GM21786 (cell line): ENCODE measurements around the gene NUP153.
A peak's percentile ranks its signal among the peaks of the same experiment; 100 is the strongest.
"Not testable (repeated sequence)": the region's sequence is repeated elsewhere in the genome, so short reads cannot be mapped to it uniquely, and the experiment has no call there.

Experiments used
- ATAC-seq: cut with Tn5 transposase; IDR thresholded peaks from one replicate; pipeline ENCODE4 v1.9.1; 2021; ENCODE audit not compliant: unreplicated experiment

NUP153 gene

DNA sequence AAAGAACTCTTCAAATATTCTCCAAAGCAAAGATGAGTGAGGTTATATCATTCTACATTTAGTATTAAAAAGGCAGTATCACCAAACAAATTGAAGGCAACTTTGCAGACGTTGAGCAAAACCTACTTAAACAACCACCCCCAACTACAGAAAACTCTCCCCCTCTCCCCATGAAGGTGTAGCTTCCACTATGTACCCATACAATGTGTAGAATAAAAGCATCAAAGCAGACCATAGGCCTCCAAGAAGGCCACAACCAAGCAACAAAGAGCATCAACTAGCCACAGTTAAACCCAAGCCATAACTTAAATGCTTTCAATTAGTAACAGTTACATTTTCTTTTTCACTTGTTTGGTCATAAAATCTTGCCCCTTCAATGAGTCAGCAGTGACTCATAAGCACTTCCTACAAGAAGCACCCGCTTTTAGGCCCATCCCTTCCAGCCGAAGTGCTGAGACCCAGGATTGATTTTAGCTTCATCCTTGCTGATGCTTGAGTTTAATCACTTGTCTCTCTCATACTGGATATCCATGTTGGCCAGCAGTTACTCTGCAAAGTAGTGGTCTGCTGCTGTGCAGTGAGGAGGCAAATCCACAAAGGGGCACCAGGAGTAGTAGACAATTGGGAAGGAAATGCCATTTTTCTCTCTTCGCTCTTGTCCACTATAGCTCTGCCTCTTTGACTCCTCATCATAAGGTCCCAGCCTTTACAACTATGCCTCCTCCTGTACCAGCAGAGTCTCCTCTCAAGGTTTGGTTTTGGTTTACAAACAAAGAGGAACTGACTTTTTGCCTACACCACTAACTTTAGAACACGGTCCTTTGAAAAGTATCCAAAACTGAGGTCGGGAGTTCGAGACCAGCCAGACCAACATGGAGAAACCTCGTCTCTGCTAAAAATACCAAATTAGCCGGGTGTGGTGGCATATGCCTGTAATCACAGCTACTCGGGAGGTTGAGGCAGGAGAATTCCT is 8.4 kb upstream of the NUP153 start:
- peak; percentile 92 for ATAC-seq

DNA sequence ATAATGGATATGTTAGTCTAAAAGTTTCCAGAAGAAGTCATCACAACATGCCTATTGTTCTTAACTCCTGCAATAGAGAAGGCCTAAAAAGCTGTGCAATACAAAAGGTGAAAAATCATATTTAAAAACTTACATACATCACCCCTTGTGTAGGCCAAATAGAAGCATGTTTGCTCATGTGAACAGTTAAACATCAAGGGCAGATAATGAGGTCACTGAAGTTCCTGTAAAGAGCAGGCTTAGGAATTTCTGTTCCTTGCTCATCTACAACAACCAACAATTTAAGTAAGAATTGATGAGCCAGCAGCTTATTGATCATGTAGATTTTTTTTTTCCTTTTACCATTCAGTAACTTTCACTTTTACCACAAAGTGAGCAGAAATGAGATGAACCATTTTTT is 7.5 kb upstream of the NUP153 start:
- no peak for ATAC-seq

DNA sequence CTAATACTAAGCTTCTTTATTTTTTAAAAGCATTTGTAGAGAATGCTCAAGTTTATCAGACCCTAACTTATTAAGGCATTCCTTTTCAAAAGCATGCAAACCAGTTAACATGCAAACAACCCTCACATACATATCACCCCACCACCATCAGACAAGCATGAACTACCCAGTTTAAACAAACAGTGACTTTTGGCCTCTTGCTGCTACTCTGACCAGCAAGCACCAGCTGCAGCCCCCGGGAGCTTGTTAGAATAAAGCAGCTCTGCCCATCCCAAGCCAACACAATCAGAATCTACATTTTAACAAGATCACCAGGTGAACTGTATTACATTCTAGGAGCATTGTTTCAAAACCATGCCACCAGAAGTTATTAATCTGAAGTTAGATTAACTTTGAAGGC is 5.9 kb upstream of the NUP153 start:
- ATAC-seq, result no peak

DNA sequence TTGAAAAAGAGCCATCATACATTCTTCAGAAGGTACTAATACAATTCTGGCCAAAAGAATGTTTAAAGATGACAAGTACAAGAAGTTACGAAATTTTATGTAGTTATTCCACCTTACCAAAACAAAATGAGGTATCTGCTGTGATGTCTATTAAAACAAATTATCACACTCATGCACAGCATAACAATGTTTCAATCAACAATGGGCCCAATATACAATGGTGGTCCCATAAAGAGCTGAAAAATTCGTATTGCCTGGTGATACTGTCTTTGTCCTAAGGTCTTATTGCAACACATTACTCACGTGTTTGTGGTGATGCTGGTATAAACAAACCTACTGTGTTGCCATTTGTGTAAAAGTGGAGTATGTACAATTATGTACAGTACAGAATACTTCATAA is 3.6 kb upstream of the NUP153 start:
- no peak for ATAC-seq

DNA sequence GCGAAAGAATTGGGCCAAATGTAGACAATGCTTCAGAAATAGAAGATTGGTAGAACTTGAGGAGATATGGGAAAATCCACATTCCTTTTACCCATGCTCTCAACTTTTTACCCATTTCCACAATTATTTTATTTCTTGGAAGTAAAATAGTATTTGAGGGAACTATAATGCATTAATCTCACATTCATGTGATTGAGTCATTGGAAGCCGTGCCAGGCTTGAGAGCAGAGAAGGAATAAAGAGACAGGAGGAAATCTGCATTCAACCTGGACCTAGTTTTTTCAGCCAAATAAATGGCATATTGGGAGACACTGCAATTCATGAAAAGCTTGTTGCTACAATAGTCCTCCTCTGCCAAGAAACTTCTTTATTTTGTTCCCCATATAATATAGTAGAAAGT is 2.8 kb upstream of the NUP153 start:
- ATAC-seq, result no peak

DNA sequence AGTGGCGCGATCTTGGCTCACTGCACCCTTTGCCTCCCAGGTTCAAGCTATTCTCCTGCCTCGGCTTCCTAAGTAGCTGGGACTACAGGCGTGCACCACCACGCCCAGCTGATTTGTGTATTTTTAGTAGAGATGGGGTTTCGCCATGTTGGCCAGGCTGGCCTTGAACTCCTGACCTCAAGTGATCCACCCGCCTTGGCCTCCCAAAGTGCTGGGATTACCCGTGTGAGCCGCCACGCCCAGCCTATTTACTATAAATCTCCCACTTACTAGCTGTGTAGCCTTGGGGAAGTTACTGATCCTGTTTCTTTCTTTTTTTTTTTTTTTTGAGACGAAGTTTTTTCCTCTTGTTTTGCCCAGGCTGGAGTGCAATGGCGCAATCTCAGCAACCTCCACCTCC is 1.3 kb upstream of the NUP153 start:
- ATAC-seq, result not testable (repeated sequence)

DNA sequence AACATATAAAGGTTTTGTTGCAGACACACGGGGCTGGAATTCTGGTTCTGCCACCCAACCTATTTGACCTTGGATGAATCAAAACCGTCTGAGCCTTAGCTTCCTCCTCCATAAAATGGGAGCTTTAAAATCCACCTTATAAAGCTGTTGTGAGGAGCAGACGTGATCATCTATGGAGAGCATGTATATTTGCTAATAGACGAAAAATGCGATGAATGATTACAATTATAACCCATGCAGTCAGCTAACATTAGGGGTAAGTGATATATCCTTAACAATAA is 586 bp upstream of the NUP153 start:
- ATAC-seq, result no peak

DNA sequence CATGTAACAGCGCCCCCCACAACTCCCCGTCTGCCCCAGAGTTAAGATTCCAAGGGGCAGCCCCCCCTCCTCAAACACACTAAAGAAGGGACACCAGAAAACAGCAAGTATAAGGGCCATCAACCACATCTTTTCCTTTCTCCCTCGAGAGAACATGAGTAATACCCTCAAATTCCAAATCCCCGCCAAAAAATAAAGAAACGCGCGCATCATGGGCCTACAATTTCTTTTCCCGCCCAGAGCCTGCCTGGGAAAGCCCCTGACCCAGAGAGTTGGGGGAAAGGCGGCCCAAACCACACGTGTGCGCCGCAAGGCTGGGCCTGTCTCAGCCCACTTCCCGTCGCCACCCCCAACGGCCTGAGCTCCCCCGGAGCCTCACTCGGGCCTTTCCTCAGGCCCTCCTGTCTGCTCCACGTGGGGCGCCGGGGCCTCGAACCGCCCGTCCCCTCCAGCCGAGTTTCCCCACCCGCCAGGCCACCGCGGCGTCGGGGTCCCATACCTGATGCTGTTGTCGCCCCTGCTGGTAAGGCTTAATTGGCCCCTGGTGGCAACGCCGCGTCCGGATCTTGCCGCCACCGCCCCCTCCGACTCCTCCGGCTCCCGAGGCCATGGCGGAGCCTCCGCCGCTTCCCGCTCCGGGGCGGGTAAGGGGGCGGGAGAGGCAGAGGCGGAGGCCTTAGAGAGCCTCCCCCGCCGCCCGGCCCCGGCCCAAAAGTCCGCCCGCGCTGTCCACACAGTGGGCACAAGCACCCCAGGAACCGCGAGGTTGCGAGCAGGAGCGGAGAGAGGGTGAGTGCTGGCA is 746 bp downstream of the NUP153 start:
- peak; percentile 56 for ATAC-seq

DNA sequence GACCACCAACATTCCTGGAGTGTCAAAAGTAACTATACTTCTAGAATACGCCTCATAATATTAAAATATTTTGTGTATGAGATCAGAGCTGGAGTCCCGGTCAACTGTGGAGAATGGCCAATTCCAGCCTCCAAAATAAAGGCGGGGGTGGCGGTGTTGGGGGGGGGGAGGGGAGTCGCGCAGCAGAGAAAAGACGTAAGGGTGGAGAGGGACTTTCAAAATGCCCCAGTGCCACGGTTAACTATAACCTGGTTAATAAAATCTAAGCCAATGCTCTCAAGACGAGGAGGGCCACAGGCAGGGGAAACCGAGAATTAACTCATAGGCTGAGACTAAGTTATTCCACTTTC is 1.3 kb downstream of the NUP153 start:
- no peak for ATAC-seq

DNA sequence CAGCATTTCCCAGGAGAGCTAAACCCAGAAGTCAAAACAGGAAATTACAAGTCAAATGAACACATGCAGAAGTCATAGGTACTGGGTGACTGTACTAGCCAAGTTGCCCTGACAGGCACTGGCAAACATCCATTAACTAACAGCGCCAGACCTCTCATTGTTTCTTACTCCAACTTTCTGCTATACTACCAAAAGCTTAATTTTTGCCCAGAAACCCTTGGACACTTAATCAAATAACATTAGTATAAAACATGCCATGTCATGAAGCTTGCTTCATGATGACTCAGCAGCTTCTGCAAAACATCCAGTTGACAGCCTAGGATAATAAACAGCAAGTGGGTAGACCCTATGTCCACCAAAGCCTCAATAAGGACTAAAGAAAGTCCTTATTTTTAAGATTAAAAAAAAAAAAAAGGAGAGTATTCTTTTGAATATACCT is 3.5 kb downstream of the NUP153 start:
- no peak for ATAC-seq

DNA sequence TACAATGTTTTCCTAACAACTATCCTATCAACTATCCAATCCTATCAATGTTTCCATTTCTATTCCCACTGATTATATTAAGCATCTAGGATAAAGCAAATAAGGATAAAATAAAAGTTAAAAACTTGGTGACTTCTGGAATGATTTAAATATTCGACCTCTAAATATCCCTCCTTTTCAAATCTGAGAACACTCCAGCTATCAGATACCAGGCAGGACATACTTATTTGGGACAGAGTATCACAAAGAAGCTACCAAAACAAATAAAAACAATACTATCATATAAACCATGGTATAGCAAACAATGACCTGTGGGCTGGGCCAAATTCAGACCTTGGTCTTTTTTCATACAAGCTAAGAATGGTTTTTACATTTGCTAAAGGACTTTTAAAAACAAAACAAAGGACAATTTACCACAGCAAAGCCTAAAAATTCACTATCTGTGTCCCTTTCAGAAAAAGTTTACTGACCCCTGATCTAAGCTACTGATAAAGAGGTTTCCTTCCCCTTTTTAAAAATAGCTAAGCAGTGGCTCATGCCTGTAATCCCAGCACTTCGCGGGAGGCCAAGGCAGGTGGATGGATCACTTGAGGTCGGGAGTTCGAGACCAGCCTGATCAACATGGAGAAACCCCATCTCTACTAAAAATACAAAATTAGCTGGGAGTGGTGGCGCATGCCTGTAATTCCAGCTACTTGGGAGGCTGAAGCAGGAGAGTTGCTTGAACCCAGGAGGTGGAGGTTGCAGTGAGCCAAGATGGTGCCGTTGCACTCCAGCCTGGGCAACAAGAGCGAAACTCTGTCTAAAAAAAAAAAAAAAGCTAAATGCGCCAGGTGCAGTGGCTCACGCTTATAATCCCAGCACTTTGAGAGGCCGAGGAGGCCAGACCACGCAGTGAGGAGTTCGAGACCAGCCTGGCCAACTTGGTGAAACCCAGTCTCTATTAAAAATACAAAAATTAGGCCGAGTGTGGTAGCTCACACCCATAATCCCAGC is 6.0 kb downstream of the NUP153 start:
- ATAC-seq, result no peak

DNA sequence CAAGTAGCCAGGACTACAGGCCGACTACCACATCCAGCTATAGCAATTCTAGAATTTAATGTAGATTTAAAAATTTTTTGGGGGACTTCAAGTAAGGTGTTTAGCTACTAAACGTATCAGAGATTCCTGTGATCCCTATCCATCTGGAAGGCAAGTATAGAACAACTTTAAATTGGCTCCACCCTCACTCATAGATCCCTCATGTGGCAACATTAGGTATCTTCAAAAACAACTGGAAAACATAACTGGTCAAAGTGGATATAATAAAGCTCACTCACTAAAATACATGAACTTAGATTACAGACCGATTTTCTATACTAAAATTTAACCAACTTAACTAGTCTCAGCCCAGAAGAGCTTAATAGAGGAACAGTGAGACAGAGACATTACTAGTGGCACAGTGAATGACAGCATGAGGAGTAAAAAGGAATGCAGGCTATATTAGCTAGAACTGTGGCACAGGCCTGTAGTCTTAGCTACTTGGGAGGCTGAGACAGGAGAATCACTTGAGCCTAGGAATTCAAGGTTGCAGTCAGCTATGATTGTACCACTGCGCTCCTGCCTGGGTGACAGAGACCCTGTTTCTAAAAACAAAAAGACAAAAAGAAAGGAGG is 14.7 kb downstream of the NUP153 start:
- no peak for ATAC-seq

DNA sequence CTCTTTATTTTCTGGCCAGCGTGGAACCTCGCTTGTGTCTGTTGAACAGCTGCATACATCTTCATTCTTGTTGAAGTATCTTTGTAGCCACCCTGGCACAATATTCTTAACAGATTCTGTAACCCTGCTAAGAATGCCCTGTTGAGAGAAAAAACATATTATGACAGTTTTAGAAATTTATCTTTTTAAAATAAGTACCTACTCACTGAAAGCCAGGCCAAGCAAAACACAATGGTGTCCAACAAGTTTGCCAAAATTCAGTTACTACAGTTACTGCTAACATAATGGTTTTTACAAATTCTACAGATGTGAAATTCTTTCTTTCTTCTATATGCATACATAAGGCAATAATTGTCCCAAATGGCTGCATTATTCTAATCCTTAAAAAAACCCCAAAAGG is 18.2 kb downstream of the NUP153 start:
- no peak for ATAC-seq

DNA sequence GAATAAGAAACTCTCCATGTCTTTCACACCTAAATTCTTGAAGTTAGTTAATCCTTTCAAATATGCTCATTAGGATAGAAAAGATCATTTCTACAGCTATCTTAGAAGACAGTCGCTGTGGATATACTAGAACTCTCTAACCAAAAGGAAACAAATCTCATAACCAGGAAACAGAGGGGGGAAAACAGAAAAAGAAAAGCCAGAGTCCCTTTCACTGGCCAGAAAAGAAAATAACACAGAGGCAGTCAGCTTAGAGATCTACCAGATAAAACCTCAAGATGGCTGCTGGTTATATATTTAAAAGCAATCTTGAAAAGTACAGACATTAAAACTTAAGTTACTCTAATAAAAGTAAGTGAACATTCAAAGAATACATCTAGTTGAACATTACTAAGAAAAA is 19.6 kb downstream of the NUP153 start:
- no peak for ATAC-seq

DNA sequence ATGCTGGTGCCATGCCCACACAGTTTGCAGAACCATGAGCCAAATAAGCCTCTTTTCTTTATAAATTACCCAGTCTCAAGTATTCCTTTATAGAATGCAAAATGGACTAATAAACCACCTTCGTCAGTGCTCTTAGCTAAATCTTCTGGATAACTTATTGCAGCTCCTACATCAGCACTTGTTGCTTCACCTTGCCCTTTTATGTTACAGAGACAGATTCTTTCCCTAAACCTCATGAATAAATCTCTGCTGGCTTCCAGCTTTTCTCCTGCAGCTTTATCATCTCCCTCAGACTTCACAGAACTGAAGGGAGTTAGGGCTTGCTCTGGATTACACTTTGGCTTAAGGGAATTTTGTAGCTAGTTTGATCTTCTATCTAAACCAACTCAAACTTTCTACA is 22.6 kb downstream of the NUP153 start:
- no peak for ATAC-seq

DNA sequence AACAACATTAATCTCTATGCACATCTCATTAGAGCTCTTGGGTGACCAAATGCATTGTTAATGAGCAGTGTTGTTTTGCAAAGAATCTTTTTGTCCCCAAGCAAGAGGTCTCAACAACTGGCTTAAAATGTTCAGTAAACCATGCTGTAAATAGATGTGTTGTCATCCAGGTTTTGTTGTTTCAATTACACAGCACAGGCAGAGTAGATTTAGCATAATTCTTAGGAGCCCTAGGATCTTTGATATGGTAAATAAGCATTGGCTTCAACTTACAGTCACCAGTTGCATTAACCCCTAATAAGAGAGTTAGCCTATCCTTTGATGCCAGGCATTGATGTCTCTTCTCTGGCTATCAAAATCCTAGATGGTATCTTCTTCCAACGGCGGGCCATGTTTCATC is 23.3 kb downstream of the NUP153 start:
- no peak for ATAC-seq

DNA sequence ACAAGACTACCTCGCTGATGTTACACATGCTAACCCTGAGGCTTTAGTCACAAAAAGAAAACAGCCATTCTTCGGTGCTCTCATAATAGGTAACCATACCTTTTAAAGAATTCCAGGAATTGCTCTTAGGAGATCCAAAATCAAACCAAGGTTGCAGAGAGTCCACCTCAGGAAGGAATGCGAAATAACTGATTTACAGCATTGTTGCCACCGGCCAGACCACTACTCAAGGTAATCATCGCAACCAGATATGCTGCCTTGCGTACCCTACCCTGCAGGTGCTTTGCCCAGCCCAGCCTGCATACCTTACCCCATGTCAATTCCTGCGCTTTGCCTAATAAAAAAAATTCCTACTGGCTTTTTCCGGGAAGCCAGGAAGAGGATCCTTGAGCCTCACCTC is 27.0 kb downstream of the NUP153 start:
- no peak for ATAC-seq

DNA sequence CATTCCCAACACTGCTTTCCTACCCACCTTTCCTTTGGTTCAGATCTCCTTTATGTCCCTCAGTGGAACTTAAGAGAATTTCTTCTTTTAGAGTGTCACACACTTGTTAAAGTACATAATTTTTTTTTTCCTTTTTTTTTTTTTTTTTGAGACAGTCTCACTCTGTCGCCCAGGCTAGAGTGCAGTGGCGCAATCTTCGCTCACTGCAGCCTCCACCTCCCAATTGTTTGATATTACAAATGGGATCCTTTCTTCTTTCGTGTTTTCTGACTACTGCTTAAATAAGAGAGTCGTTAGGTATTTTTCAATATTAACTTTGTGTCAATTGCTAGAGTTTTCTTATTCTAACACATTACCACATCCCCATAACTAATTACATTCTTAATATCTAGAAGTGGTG is 29.1 kb downstream of the NUP153 start:
- no peak for ATAC-seq

DNA sequence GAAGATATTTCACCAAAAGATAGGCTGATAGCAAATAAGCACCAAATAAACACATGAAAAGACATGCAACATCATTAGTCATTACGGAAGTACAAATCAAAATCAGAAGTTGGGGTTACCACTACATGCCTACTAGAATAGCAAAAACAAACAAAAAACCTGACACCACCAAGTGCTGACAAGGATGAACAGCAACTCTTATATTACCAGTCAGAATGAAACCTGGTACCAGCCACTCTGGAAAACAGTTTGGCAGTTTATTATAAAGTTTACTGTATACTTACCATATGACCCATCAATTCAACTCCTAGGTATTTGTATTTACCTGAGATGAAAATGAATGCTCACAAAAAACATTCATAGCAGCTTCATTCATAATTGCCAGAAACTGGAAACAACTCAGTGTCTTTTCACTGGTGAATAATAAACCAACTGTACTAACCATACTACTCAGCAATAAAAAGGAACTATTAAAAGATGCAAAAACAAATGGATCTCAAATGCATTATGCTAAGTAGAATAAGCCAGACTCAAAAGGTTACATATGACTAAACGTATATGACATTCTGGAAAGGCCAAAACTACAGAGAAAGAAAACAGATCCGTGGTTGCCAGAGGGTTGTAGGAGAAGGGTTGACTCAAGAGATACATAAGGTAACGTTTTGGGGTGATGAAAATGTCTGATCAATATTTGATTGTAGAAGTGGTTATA is 33.0 kb downstream of the NUP153 start:
- ATAC-seq, result no peak

DNA sequence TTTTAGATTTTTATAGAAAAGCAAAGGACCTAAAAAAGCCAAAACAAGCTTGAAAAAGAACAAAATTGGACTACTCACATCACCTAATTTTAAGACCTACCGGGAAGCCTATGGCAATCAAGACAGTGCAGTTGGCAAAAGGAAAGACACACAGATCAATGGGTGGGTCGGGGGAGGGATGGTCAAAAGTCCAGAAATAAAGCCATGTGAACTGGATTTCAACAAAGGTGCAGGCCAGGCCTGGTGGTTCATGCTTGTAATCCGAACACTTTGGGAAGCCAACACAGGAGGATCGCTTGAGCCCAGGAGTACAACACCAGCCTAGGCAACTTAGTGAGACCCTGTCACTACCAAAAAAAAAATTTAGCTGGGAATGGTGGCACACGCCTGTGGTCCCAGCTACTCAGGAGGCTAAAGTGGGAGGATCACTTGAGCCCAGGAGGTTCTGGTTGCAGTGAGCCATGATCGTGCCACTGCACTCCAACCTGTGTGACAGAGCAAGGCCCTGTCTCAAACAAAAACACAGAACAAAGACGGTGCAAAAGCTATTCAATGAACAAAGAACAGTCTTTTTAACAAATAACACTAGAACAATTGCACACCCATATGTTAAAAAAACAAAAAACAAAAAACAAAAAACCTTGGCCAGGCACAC is 34.5 kb downstream of the NUP153 start:
- no peak for ATAC-seq
